ENCODE measurements around the gene CD58.

The CD58 gene

DNA sequence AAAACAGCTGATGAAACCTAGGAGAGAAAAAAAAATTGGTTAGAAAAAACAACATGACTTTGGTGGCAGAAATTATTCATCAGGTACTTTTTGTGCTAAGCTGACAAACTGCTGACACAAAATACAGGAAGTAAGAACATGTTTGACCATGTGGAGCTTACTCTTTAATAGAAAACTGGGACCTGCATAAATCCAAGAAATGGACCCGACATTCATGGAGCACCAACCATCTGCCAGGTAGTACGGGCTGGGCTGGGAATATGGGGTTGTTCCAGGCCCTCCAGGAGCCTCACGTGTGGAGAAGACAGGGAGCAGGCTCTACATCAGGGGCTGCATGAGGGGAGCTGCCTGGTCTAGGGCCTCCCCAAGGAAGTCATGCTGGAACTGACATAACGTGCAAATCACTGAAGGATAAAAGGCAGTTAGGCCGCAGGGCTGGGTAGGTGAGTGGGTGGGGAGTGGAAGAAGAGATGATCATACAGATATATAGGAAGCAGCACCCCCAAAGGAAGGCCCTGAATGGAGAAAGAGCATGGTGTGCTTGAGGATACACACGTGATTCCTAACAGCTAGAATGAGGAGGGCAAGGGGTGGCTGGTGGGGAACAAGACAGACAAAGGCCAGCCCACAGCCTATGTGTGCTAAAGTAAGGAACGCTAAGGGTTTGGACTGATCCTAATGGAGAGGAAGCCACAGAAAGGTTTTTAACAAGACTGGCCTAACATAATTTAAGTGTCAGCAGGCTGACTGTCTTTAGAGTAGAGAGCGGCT lies 26.1 kb downstream of the CD58 start:
- DNase-seq (ENCODE audit: low read depth in 2 of 2, low spot score in 1 of 2) = no peak

DNA sequence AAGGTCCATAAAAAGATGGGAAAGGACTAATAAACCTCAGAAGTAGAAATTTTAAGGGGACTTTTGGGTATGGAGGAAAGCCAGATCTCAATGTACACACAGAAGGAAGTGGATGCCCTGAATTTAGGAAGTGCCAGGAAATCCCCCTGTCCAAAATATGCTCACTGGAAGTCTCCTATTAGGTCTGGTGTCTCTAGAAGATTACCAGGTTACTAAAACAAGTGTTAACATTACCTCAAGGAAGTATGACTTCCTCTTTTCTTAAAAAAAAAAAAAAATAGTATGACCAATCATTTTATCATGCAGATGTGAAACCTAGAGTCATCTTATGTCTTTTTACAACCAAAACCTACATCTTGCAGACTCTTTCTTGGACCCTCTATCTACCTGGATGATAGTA lies 30.7 kb downstream of the CD58 start:
- no peak for DNase-seq (ENCODE audit: low read depth in 2 of 2, low spot score in 1 of 2)

DNA sequence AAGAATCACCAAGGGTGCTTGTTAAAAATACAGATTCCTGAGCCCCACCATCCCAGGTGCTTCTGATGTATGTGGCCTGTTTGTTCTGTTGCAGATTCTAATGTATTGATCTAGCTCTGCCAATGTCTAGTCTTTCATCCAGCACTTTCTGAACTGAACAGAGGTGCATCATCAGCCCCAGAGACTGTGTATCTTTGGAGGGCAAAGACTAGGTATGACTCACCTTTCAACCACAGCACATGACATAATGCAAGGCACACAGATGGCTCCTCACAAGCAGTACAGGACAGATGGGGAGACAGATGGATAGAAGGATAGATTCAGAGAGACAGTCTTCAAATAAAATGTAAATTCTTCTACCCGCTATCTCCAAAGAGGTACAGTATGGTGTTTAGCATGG lies 32.3 kb downstream of the CD58 start:
- DNase-seq (ENCODE audit: low read depth in 2 of 2, low spot score in 1 of 2) = no peak

DNA sequence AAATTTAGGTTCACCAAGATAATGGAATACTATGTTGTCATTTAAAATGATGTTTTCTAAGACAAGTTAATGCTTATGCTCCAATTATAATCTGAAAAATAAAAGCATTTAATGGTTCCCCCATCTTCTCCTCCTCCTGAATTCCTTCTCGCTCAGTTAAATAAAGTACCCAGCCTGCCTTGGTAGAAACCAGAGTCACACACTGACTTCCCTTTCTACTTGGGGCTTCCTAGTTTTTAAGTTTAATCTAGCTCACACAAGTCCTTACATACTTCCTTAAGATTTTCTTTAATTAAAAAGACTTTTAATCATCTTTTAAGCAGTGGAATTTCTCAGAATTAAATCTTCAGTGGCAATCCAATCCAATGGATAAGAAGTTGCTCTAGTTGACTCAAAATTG lies 32.9 kb downstream of the CD58 start:
- no peak for DNase-seq (ENCODE audit: low read depth in 2 of 2, low spot score in 1 of 2)

DNA sequence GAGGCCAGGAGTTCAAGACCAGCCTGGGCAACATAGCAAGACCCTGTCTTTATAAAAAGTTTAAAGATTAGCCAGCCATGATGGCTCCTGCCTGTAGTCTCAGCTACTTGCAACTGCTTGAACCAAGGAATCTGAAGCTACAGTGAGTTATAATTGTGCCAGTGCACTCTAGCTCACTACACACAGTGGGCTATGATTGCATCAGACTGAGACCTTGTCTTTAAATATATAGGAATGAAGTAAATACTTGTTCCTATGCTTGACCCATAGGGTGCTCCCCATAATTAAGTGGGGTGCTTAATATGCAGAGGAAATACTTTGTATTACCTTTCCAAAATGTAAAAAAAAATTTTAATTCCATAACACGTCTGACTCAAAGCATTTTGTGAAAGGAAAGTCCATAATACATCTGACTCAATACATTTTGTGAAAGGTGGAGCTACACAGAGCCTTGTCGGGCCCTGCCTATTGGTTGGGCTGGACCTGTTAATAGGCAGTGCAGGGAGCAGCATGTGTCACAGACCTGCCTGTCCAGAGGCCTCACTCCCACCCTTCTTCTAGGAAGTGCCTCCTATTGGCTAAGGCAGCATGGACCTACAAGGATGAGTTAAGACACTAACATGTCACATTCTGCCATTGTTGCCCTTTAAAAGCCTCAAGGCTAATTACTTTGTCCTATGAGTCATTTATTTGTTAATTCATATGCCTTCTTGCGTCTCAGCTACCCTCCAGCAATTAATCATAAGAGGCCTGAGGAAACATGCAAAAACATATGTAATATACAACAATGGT lies 33.6 kb downstream of the CD58 start:
- no peak for DNase-seq (ENCODE audit: low read depth in 2 of 2, low spot score in 1 of 2)

DNA sequence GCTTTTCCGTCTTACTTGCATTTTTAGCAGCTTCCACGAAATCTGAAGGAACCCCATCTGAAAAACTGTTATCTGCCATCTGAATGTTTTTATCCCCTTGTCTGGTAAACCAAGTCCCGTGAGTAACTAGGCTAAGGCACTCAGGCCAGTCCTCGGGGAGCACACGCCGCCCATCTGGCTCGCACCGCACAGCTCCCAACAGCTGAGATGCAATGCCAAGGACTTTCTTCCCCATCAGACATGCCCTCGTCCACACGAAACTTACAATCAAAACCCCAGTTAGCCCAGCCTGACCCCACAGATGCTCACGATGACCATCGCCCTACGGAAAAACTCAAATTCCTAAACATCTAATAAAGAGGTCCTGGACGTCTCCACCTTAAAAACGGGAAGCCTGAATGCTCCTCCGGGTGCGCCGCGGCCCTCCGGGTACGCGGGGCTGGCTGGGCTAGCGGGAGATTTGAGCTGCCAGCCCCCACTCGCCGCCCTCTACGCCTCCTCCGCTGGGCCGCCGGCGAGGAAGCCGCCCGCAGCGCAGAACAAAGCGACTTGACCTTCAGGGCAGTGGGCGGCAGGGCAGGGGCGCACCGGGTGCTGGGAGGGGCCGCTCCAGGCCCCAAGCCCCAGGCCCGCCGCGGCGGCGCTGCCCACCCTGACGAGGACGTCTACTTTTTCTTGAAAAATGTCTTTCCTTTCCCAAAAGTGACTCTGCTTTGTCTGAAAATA lies 36.6 kb downstream of the CD58 start:
- DNase-seq (ENCODE audit: low read depth in 2 of 2, low spot score in 1 of 2) = no peak

DNA sequence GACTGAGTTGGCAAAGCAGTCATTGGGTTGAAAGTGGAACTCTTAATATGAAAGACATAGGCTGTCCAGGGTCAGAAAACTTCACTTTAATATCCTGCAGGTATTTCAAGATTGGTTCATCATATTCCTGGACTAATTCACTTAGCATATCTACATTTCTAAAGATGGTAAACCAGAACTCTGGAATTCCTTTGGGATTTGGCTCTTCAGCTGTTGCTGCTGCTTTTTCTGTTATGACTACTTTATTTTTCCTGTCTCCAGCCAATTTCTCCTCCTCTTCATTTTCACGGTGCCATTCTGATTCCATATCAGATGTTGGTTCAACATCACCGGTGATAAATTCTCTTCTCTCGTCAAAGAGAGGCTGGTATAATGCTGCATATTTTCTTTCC lies 37.4 kb downstream of the CD58 start:
- DNase-seq (ENCODE audit: low read depth in 2 of 2, low spot score in 1 of 2) = no peak

DNA sequence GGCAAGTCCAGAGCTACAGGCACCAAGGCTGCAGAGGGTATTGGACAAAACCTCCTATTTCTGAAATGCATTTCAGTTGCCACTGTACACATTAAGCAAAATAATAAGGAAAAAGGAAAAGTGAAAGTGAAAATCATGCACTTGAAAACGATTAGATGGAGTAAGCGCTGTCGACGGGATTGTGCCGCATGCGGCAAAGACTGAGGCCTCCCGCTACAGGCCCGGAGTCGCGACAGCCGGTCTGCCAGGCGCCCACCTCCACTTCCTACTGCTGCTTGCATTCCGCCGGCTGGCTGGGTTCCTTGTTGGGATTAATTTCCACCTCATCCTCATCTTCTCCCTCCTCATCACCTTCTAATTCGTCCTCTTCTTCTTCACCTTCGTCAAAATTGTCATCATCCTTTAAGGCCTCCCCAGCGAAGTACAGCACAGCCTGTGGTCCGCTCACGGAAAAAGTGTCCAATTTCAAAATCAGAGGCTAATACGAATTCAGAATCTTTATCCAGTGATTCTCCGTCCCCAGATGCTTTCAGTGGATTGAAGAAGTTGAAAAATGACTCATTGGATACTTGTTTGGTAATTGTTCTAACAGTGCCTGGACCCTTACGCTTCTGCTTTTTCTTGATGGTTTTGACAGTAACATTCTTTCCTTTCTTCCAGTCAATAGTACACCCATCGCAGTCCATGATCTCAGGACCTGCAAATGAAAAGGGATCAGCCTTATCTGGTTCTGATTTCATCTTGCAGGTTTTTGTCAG lies 38.0 kb downstream of the CD58 start:
- DNase-seq (ENCODE audit: low read depth in 2 of 2, low spot score in 1 of 2) = no peak

DNA sequence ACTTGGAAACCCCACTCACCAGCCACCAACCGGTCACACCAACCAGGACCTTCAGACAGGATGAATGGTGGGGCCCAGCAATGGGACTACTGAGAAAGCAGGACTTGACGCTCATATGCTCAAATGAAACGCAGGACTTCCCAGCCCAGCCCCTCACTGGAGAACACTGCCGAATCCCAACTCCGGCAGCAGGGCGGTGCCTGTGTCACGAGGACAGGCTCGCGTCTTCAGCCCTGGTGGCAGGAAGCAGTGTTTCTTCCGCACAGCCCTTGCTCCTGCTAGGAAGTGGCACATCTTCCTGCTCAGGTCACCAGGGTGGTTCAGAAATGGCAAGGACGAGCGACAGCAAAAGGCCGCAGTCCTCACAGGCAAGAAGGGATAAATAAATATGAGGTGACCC lies 38.9 kb downstream of the CD58 start:
- no peak for DNase-seq (ENCODE audit: low read depth in 2 of 2, low spot score in 1 of 2)

DNA sequence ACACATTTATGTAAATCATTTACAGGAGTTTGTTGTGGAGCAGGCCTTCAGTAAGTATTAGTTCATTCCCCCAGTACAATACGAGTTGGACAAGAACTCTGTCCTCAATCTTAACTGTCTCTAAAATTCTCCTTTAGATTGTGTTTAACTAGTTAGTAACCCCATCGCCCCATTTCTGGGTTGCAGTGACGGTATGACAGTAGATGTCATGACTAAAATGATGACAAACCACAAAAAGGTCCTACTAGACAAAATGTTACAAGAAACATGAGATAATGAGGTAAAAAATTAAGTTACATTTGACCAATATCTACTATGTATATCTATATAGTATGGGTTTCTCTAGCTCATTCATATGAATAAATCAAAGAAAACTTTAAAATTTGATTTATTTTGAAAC lies 41.1 kb downstream of the CD58 start:
- DNase-seq (ENCODE audit: low read depth in 2 of 2, low spot score in 1 of 2) = no peak

DNA sequence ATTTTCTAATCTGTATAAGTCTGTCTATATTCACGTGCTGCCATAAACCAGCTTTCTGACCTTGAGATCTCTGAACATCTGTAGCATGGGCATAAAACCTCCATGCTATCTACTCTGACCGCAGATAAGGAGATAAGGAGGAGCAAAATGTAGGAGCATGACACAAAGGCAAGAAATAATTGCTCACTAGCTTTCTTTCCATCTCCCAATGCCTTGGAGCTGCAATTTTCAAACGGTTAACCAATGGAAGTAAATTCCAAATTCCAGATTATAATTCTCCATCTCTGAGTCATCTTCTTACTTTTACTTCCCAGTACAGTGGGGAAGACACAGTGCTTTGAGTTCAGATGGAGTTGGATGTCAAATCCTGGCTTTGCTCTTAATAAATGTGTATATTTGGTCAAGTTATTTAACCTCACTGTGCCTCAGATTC lies 41.6 kb downstream of the CD58 start:
- no peak for DNase-seq (ENCODE audit: low read depth in 2 of 2, low spot score in 1 of 2)

DNA sequence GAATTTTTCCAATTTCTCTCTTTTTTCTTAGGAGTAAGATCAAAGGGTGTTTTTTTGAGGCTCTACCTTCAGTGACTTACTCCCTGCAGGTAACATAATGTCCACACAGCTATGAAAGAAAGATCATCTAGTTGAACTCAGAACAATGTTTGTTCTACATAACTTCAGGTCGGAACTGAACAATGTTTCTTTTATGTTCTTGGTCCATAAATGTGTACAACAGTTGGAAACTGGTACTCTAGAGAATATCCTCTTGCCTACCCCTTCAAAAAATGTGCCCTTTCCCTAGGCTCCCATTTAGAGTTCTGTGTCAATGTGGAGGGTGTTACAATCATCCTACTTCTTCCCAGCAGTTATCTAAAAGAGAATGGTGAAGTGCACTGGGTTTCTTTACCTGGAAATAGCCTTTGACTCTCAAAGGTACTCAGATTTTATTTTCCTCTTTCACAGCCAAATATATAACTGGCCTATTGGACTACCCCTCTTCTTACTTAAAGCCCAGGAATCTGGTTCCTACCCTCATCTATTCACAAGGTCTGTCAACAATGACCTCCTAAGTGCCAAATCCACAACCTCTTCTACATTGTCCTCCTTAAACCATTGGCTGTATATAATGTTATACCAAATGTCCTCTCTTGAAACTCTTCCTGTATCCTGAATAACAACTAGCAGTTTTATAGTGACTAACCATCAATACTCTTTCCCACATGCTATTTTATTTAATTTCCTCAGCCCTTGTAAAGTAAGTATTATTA lies 42.3 kb downstream of the CD58 start:
- DNase-seq (ENCODE audit: low read depth in 2 of 2, low spot score in 1 of 2) = no peak

DNA sequence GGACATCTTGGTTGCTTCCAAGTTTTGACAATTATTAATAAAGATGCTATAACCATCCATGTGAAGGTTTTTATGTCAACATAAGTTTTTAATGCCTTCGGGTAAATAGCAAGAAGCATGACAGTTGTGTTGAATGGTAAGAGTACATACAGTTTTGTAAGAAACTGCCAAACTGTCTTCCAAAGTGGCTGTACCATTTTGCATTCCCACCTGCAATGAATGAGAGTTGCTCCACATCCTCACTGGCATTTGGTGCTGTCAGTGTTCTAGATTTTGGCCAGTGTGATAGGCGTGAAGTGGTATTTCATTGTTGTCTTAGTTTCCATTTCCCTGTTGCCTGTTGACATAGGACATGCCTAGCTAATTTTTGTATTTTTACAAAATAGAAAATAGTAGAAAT lies 45.4 kb downstream of the CD58 start:
- no peak for DNase-seq (ENCODE audit: low read depth in 2 of 2, low spot score in 1 of 2)

DNA sequence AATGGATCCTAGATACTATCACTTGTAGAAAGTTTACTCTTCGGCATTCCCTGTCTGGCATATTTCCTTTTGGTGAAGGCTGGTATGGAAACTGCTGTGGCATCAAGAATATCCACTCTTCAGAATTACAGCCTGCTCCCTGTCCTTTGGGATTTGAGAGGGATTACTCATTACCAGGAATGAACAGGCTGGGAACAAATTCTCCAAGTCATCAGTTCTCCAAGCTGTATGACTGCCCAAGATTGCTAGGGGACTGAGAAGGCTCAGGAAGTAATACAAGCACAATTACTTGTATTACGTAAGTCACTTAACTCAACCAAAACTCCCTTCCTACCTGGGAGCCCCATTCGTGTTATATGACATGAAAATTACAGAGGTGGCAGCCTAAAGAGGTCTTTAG lies 49.6 kb downstream of the CD58 start:
- no peak for DNase-seq (ENCODE audit: low read depth in 2 of 2, low spot score in 1 of 2)

DNA sequence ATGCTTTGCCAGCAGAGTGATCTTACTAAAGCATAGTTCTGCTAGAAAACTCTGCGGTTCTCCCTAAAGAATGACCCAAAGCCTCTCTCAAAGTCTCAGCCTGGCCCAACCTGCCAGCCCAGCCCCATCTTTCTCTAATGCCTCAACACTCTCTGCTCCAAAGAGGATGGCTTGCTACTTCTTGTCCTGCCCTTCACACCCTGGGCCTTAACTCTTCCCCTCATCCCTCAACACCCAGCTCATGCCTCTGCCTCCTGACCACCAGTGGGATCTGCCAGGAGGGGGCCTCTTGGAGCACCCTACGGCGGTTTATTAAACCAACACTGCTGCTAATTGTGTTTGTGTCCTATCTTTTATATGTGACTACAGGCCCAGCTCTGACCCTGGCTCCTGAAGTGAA lies 52.4 kb downstream of the CD58 start:
- DNase-seq (ENCODE audit: low read depth in 2 of 2, low spot score in 1 of 2) = no peak

DNA sequence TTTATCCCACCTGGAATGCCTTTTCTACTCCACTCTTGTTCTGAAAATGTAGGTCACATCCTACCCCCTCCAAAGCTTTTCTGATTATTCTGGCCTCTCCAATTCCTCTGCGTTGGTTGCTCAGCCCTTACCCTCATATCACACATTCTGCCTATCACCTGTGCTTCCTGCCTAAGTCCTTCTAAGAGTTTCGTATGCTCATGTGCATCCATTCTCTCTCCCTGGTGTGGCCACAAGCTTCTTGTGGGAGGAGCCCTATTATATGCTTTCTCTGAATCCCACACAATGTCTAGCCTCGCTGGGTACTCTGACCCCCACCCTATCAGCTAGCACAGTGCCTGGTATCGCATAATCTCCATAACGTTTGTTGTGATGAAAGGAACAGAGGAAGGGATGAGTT lies 54.2 kb downstream of the CD58 start:
- no peak for DNase-seq (ENCODE audit: low read depth in 2 of 2, low spot score in 1 of 2)

DNA sequence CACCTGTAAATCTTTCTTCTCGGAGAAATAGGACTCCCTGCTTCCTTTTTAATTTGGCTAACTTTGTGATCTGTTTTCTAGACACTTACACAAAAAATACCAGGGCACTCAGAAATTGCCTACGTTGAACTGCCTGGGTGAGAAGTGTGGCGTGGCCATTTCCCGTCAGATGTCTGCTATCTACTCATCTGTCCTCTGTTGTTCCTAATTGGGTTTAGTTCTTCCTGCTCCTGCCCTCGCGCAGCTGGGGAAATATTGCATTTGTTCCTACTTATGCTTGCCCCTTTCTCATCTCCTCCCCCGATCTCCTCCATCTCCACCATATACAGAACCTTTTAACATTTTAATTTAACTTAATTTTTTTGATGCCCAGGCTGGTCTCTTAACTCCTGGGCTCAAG lies 55.1 kb downstream of the CD58 start:
- DNase-seq (ENCODE audit: low read depth in 2 of 2, low spot score in 1 of 2) = no peak

DNA sequence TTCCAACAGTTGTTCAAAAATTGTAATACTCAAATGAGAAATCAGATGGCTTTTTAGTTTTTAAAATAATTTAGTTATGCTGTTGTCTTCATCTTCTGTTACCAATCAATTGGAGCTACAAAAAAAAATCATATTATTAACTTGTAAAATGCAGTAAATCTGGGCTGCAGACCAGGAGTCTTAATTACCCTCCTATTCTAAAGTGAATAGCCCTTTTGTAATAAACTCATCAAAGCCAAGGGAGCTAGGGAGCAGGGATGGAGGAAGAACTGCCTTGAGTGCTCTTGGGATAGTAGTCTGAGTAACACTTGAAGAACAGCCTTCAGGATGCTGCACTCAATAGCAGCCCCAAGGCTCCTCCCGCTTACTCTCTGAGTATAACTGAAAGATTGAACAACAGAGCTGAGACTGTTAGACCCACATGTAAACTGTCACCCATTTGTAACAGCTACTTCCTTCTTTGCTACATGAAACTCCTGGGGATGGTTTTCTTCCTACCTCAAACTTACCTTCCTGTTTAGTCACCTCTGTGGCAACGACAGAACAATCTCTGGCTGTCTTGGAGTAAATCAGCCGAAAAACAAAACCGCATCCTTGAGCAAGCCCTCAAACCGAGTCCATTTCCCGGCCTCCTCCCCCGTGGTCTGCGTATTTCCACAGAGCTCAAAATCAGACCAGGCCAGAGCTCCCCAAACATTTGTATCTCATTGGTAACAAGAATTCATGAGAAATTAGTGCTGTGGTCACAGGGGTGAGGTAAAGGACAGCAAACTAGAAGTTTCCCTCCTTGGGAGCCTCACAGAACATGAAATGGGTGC lies 55.9 kb downstream of the CD58 start:
- no peak for DNase-seq (ENCODE audit: low read depth in 2 of 2, low spot score in 1 of 2)

DNA sequence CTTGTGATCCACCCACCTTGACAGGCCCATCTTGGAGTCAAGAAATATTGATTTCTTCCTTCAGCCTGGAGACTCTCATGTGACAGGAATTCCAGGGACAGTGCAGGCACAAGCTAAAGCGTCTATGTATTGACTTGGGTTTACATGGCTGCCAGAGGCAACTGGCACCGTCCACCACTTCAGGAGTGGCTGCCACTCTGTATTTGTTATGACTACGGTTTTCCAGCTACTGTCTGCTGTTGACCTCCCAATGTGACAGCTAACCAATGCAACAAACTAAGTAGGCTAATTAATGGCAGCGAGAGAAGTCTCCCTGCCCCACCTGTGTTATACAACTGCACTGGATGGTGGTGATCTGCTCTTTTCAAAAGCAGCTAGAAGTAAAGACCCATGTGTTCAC lies 56.9 kb downstream of the CD58 start:
- DNase-seq (ENCODE audit: low read depth in 2 of 2, low spot score in 1 of 2) = no peak

All from stimulated activated CD8-positive, alpha-beta memory T cell treated with anti-CD3 and anti-CD28 coated beads, Interleukin-4, amount 100 ng/mL, for 4 hours (primary cell).